Ascending aorta (tissue), 2 donors: Measurements from ENCODE around the gene TAOK2. TPM values are rescaled to one million over a fixed set of nuclear protein-coding genes. Genes with fewer than 3 reads are reported as not detected.

Experiments
- DNase-seq, 2 donors: peaks; one replicate each; pipeline ENCODE4 v3.0.0-alpha.2; 2019; ENCODE audit warnings: low spot score in 2 of 2
- H3K27ac ChIP-seq, 2 donors: fragments of 200-600 bp; sonication (generic); one replicate each; pipeline ENCODE4 v1.5.1; 2016 to 2017; ENCODE audit warnings: mild to moderate bottlenecking in 1 of 2
- H3K27me3 ChIP-seq: fragments of 200-600 bp; sonication (generic); one replicate; pipeline ENCODE4 v1.5.1; 2017
- H3K36me3 ChIP-seq, 2 donors: fragments of 200-600 bp; sonication (generic); one replicate each; pipeline ENCODE4 v1.5.1; 2016
- H3K4me1 ChIP-seq, 2 donors: fragments of 200-600 bp; sonication (generic); one replicate each; pipeline ENCODE4 v1.5.1; 2016 to 2017; ENCODE audit warnings: mild to moderate bottlenecking in 1 of 2
- H3K4me3 ChIP-seq, 2 donors: fragments of 200-600 bp; sonication (generic); one replicate each; pipeline ENCODE4 v1.5.1; 2016 to 2017; ENCODE audit warnings: mild to moderate bottlenecking in 1 of 2
- H3K9me3 ChIP-seq, 2 donors: fragments of 200-600 bp; sonication (generic); one replicate each; pipeline ENCODE4 v1.5.1; 2016
- CTCF ChIP-seq, 3 experiments: fragments of 200-600 bp in 2 of 3; fragments of 450-650 bp in 1 of 3; sonication (generic) in 2 of 3; IDR thresholded peaks; one replicate each; pipeline ENCODE4 v1.5.1; 2016 to 2019; ENCODE audit warnings: antibody characterized with exemption in 3 of 3, mild to moderate bottlenecking in 1 of 3, moderate library complexity in 1 of 3
- intact Hi-C: fragments of 100-400 bp; cut with DNase I; formaldehyde crosslinking; loops from one replicate; pipeline ENCODE4 v1.15.1; 2023
- total RNA-seq: library from RNA; depleted of rRNA; stranded (reverse); fragments of >200 nt; gene quantifications from one replicate; pipeline ENCODE4 v1.1.0, GENCODE V29; 2016

TAOK2 gene
- total RNA-seq, 1 donor from 2014 or later = 101 TPM

- peaks cover 4% of the 10 kb centered on the region for H3K27me3 ChIP-seq
- intact Hi-C loops = no loop called here
These were observed 51.5 kb downstream of the TAOK2 start for GRCh38 chr16:30025156-30025555.

GRCh38 chr16:30025574-30025973, 51.9 kb downstream of the TAOK2 start:
- peaks cover 4% of the 10 kb centered on the region for H3K27me3 ChIP-seq
- no peaks in the 10 kb centered on the region for H3K9me3 ChIP-seq
- no peak for DNase-seq
- intact Hi-C loops = no loop called here
- H3K27ac ChIP-seq = no peak overlapping the region
- no peaks in the 10 kb centered on the region for H3K36me3 ChIP-seq
- no peak for TF ChIP-seq CTCF (IDR thresholded peaks at IDR 0.05)
- H3K4me3 ChIP-seq = no peak overlapping the region
- H3K4me1 ChIP-seq = no peaks in the 10 kb centered on the region

More at GRCh38 chr16:30025156-30025555, 51.5 kb downstream of the TAOK2 start:
- Histone ChIP-seq H3K27ac (no peak overlapping the region), H3K4me3 (no peak overlapping the region), H3K4me1 (no peaks in the 10 kb centered on the region), H3K9me3 (no peaks in the 10 kb centered on the region), H3K36me3 (no peaks in the 10 kb centered on the region)
- no peak for DNase-seq
- no peak for TF ChIP-seq CTCF (IDR thresholded peaks at IDR 0.05)

GRCh38 chr16:30026449-30026848, 52.8 kb downstream of the TAOK2 start:
- intact Hi-C loops = no loop called here
- H3K4me1 ChIP-seq = peaks cover 4 to 5% of the 10 kb centered on the region in 2 donors

GRCh38 chr16:30027588-30028437, 54.1 kb downstream of the TAOK2 start:
- Histone ChIP-seq H3K4me1 (peaks cover 4 to 5% of the 10 kb centered on the region in 2 donors), H3K27ac (no peak overlapping the region), H3K27me3 (peaks cover 22% of the 10 kb centered on the region), H3K36me3 (no peaks in the 10 kb centered on the region), H3K4me3 (no peak overlapping the region), H3K9me3 (no peaks in the 10 kb centered on the region)
- no peak for DNase-seq
- TF ChIP-seq CTCF (IDR thresholded peaks at IDR 0.05) = no peak
- intact Hi-C loops = no loop called here

More at GRCh38 chr16:30026449-30026848, 52.8 kb downstream of the TAOK2 start:
- no peak for DNase-seq
- H3K27ac ChIP-seq = no peak overlapping the region
- H3K9me3 ChIP-seq = no peaks in the 10 kb centered on the region
- no peaks in the 10 kb centered on the region for H3K36me3 ChIP-seq
- H3K4me3 ChIP-seq = no peak overlapping the region
- peaks cover 12% of the 10 kb centered on the region for H3K27me3 ChIP-seq
- no peak for TF ChIP-seq CTCF (IDR thresholded peaks at IDR 0.05)

GRCh38 chr16:30028438-30029076, 54.9 kb downstream of the TAOK2 start:
- TF ChIP-seq CTCF (IDR thresholded peaks at IDR 0.05) = no peak
- no peaks in the 10 kb centered on the region for H3K36me3 ChIP-seq
- DNase-seq = no peak
- H3K27me3 ChIP-seq = peaks cover 27% of the 10 kb centered on the region
- no peaks in the 10 kb centered on the region for H3K9me3 ChIP-seq
- H3K4me3 ChIP-seq = no peak overlapping the region
- H3K4me1 ChIP-seq = peaks cover 4 to 5% of the 10 kb centered on the region in 2 donors
- no peak overlapping the region for H3K27ac ChIP-seq
- intact Hi-C loops = no loop called here
